ENCODE measurements around the gene PARVA. TPM values are rescaled to one million over a fixed set of nuclear protein-coding genes. Genes with fewer than 3 reads are reported as not detected.

The PARVA gene
- total and polyA plus RNA-seq, 2 donors (not counting 1 experiment from before 2014, with no cell fraction given): 27.7 to 195 TPM

DNA sequence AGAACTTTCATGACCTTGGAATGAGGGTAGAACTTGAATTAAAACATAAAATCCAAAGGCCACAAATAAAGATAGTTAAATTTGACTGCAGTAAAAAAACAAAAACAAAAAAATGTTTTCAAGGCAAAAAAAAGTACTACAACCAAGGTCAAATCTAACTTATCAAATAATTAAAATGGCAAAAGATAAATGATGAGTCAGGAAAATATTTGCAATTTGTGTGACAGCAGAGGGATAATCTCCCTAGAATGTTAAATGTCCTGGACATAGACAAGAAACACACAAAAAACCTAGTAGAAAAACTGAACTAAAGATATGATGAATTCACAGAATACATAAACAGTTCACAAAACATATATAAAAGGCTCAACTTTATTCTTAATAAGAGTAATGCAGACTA lies 186.6 kb downstream of the PARVA start:
- no peaks in the 10 kb centered on the region for H3K9me3 ChIP-seq (ENCODE audit: control insufficient read depth, insufficient read depth, low read depth, low read length)

DNA sequence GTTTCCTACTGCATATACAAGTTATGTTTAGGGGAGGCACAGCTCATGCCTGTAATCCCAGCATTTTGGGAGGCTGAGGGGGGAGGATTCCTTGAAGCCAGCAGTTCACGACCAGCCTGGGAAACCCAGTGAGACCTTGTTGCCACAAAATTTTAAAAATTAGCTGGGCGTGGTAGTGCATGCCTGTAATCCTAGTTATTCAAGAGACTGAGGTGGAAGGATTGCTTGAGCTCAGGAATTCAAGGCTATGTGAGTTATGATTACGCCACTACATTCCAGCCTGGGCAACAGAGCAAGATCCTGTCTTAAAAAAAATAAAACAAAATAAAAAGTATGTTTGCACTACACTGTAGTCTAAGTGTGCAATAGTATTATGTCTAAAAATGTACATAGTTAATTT lies 188.0 kb downstream of the PARVA start:
- no peaks in the 10 kb centered on the region for H4K20me1 ChIP-seq (ENCODE audit: control insufficient read depth, extremely low read depth, insufficient read depth, low read length)
- no peaks in the 10 kb centered on the region for H3K36me3 ChIP-seq (ENCODE audit: control insufficient read depth, insufficient read depth, low read length)
- H3K79me2 ChIP-seq (ENCODE audit: control insufficient read depth, insufficient read depth, low read length): no peaks in the 10 kb centered on the region
- no peak for DNase-seq (ENCODE audit: low read depth in 2 of 2)
- no peak overlapping the region for H3K9ac ChIP-seq (ENCODE audit: insufficient read depth, low read length)
- no peaks in the 10 kb centered on the region for H3K4me1 ChIP-seq (ENCODE audit: control insufficient read depth, extremely low read depth, insufficient read depth, low read length)
- no peaks in the 10 kb centered on the region for H3K9me3 ChIP-seq (ENCODE audit: control insufficient read depth, insufficient read depth, low read depth, low read length)
- no peak overlapping the region for H3K4me2 ChIP-seq (ENCODE audit: extremely low read depth, insufficient read depth, low read length)
- H2AFZ ChIP-seq (ENCODE audit: low read length): no peak overlapping the region
- H3K27ac ChIP-seq (ENCODE audit: insufficient read depth, low read length): no peak overlapping the region
- TF ChIP-seq, protein P1, sequence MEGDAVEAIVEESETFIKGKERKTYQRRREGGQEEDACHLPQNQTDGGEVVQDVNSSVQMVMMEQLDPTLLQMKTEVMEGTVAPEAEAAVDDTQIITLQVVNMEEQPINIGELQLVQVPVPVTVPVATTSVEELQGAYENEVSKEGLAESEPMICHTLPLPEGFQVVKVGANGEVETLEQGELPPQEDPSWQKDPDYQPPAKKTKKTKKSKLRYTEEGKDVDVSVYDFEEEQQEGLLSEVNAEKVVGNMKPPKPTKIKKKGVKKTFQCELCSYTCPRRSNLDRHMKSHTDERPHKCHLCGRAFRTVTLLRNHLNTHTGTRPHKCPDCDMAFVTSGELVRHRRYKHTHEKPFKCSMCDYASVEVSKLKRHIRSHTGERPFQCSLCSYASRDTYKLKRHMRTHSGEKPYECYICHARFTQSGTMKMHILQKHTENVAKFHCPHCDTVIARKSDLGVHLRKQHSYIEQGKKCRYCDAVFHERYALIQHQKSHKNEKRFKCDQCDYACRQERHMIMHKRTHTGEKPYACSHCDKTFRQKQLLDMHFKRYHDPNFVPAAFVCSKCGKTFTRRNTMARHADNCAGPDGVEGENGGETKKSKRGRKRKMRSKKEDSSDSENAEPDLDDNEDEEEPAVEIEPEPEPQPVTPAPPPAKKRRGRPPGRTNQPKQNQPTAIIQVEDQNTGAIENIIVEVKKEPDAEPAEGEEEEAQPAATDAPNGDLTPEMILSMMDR (conservative IDR thresholded peaks at IDR 0.05 in 1 of 2, IDR thresholded peaks at IDR 0.05 in 1 of 2; ENCODE audit: low read depth in 1 of 2, low read length in 2 of 2): no peak
- no peak for TF ChIP-seq EZH2 (IDR thresholded peaks at IDR 0.05; ENCODE audit: low read length, missing control alignments)
- no peaks in the 10 kb centered on the region for H3K27me3 ChIP-seq (ENCODE audit: control insufficient read depth, insufficient read depth, low read length)
- no peak overlapping the region for H3K4me3 ChIP-seq (replicated peaks in 1 of 4; ENCODE audit: control extremely low read depth in 1 of 4, insufficient read depth in 1 of 4, low read depth in 3 of 4, low read length in 4 of 4)

More for the DNA sequence above, 186.6 kb downstream of the PARVA start:
- Histone ChIP-seq H3K4me3 (replicated peaks in 1 of 4; ENCODE audit: control extremely low read depth in 1 of 4, insufficient read depth in 1 of 4, low read depth in 3 of 4, low read length in 4 of 4) (no peak overlapping the region), H3K27ac (ENCODE audit: insufficient read depth, low read length) (no peak overlapping the region), H3K9ac (ENCODE audit: insufficient read depth, low read length) (no peak overlapping the region), H3K27me3 (ENCODE audit: control insufficient read depth, insufficient read depth, low read length) (no peaks in the 10 kb centered on the region), H3K4me2 (ENCODE audit: extremely low read depth, insufficient read depth, low read length) (no peak overlapping the region), H3K4me1 (ENCODE audit: control insufficient read depth, extremely low read depth, insufficient read depth, low read length) (no peaks in the 10 kb centered on the region), H3K36me3 (ENCODE audit: control insufficient read depth, insufficient read depth, low read length) (no peaks in the 10 kb centered on the region), H4K20me1 (ENCODE audit: control insufficient read depth, extremely low read depth, insufficient read depth, low read length) (no peaks in the 10 kb centered on the region), H3K79me2 (ENCODE audit: control insufficient read depth, insufficient read depth, low read length) (no peaks in the 10 kb centered on the region), H2AFZ (ENCODE audit: low read length) (no peak overlapping the region)
- DNase-seq (ENCODE audit: low read depth in 2 of 2): no peak
- TF ChIP-seq, protein P1 (conservative IDR thresholded peaks at IDR 0.05 in 1 of 2, IDR thresholded peaks at IDR 0.05 in 1 of 2; ENCODE audit: low read depth in 1 of 2, low read length in 2 of 2): no peak
- no peak for TF ChIP-seq EZH2 (IDR thresholded peaks at IDR 0.05; ENCODE audit: low read length, missing control alignments)

DNA sequence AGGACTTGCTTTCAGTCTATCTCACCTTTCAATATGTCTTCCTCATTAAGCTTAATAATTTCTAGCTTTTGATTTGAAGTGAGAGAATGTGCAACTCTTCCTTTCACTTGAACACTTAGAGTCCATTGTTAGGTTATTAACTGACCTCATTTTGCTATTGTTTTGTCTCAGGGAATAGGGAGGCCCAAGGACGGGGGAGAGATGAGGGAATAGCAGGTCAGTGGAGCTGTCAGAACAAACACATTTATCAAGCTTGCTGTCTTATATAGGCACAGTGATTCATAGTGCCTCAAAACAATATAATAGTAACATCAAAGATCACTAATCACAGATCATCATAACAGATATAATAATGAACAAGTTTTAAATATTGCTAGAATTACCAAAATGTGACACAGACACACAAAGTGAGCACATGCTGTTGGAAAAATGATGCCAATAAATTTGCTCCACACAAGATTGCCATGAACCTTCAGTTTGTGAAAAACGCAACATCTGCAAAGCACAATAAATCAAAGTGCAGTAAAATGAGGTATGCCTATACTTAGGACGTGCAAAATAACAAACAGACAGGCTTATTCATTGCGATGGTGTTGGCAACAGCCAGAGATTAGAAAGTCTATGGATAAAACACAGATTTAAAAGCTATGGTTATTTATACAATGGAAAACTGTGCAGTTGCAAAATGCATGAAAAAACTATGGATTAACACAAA lies 190.5 kb downstream of the PARVA start:
- Histone ChIP-seq H3K79me2 (ENCODE audit: control insufficient read depth, insufficient read depth, low read length) (no peaks in the 10 kb centered on the region), H3K27me3 (ENCODE audit: control insufficient read depth, insufficient read depth, low read length) (no peaks in the 10 kb centered on the region), H3K4me1 (ENCODE audit: control insufficient read depth, extremely low read depth, insufficient read depth, low read length) (no peaks in the 10 kb centered on the region), H3K9me3 (ENCODE audit: control insufficient read depth, insufficient read depth, low read depth, low read length) (no peaks in the 10 kb centered on the region), H3K9ac (ENCODE audit: insufficient read depth, low read length) (no peak overlapping the region), H3K27ac (ENCODE audit: insufficient read depth, low read length) (no peak overlapping the region), H3K4me3 (replicated peaks in 1 of 4; ENCODE audit: control extremely low read depth in 1 of 4, insufficient read depth in 1 of 4, low read depth in 3 of 4, low read length in 4 of 4) (no peak overlapping the region), H3K4me2 (ENCODE audit: extremely low read depth, insufficient read depth, low read length) (no peak overlapping the region), H2AFZ (ENCODE audit: low read length) (no peak overlapping the region), H4K20me1 (ENCODE audit: control insufficient read depth, extremely low read depth, insufficient read depth, low read length) (no peaks in the 10 kb centered on the region), H3K36me3 (ENCODE audit: control insufficient read depth, insufficient read depth, low read length) (no peaks in the 10 kb centered on the region)
- DNase-seq (ENCODE audit: low read depth in 2 of 2): no peak
- TF ChIP-seq, protein P1 (conservative IDR thresholded peaks at IDR 0.05 in 1 of 2, IDR thresholded peaks at IDR 0.05 in 1 of 2; ENCODE audit: low read depth in 1 of 2, low read length in 2 of 2): no peak
